Cardiac muscle cell (in vitro differentiated cells and primary cell): ENCODE measurements around the gene CLDN34. TPM values are rescaled to one million over a fixed set of nuclear protein-coding genes. Genes with fewer than 3 reads are reported as not detected.

Experiments used
- DNase-seq, 2 donors: peaks; one replicate each; pipeline versions ENCODE4 v3.0.0 to v3.0.0-alpha.2; 2010 to 2017; ENCODE audit warnings: low read depth in 1 of 2, low spot score in 1 of 2
- H3K27ac ChIP-seq: fragments of 200-600 bp; sonication (generic); 2 replicates; pipeline ENCODE4 v1.5.1; 2016
- H3K27me3 ChIP-seq: fragments of 200-600 bp; sonication (generic); 2 replicates; pipeline ENCODE4 v1.6.0; 2016; ENCODE audit warnings: control low read depth
- H3K36me3 ChIP-seq: fragments of 200-600 bp; sonication (generic); 2 replicates; pipeline ENCODE4 v1.5.1; 2016; ENCODE audit warnings: control low read depth
- H3K4me1 ChIP-seq: fragments of 200-600 bp; sonication (generic); 2 replicates; pipeline ENCODE4 v1.8.1; 2017; ENCODE audit warnings: low read depth, mild to moderate bottlenecking, mixed run types
- H3K4me3 ChIP-seq: fragments of 200-600 bp; sonication (generic); 2 replicates; pipeline ENCODE4 v1.5.1; 2016; ENCODE audit warnings: mild to moderate bottlenecking
- H3K9me3 ChIP-seq: fragments of 200-600 bp; sonication (generic); 2 replicates; pipeline ENCODE4 v1.5.1; 2017; ENCODE audit warnings: low read depth, mild to moderate bottlenecking, control low read depth
- polyA plus RNA-seq: library from polyadenylated mRNA; unstranded; fragments of >200 nt; fragmentation: Nextera tagmentation; extraction: Ambion mirVana; gene quantifications from 2 replicates; pipeline ENCODE4 v1.2.1, GENCODE V29; 2016
- total RNA-seq: library from RNA; depleted of rRNA; stranded (reverse); fragments of >200 nt; gene quantifications from 2 replicates; pipeline ENCODE4 v1.2.3, GENCODE V29; 2016
- TF ChIP-seq, protein P1 (sequence below): IDR thresholded peaks from 2 replicates; pipeline ENCODE4 v1.5.1; 2012; ENCODE audit warnings: low read depth, mild to moderate bottlenecking, low read length

Gene CLDN34
- total and polyA plus RNA-seq, 2 experiments from 2014 or later: not detected

GRCh38 chrX:9992724-9993123 is 25.6 kb downstream of the CLDN34 start:
- H3K27ac ChIP-seq: no peak overlapping the region
- no peak overlapping the region for H3K4me3 ChIP-seq
- no peaks in the 10 kb centered on the region for H3K4me1 ChIP-seq
- TF ChIP-seq, protein P1, sequence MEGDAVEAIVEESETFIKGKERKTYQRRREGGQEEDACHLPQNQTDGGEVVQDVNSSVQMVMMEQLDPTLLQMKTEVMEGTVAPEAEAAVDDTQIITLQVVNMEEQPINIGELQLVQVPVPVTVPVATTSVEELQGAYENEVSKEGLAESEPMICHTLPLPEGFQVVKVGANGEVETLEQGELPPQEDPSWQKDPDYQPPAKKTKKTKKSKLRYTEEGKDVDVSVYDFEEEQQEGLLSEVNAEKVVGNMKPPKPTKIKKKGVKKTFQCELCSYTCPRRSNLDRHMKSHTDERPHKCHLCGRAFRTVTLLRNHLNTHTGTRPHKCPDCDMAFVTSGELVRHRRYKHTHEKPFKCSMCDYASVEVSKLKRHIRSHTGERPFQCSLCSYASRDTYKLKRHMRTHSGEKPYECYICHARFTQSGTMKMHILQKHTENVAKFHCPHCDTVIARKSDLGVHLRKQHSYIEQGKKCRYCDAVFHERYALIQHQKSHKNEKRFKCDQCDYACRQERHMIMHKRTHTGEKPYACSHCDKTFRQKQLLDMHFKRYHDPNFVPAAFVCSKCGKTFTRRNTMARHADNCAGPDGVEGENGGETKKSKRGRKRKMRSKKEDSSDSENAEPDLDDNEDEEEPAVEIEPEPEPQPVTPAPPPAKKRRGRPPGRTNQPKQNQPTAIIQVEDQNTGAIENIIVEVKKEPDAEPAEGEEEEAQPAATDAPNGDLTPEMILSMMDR: no peak
- no peak for DNase-seq
- no peaks in the 10 kb centered on the region for H3K27me3 ChIP-seq
- H3K9me3 ChIP-seq: no peaks in the 10 kb centered on the region
- no peaks in the 10 kb centered on the region for H3K36me3 ChIP-seq

DNA sequence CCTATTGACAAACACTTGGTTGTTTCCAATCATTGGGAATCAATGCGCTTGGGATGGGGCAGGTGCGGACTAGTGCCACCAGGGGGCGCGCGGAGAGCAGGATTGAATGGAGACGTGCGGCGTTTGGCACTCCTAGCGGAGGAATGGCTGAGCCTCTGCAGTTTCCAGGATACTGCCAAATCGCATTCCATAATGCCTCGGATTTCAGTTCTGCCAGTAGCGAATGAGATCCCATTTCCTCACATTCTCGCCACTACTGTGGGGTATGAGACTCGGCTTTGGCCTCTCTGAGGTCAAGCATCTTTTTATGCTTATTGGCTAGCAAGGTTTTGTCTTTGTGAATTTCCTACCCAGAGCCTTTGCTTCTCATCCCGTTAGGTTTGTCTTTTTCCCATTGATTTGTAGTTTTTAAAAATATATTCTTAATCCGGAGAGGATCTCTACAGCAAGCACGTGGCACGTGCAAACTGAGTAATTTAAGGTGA is 28.7 kb downstream of the CLDN34 start:
- DNase-seq: peak; percentile 77 to 89
- Histone ChIP-seq H3K27ac (no peak overlapping the region), H3K36me3 (no peaks in the 10 kb centered on the region), H3K4me3 (no peak overlapping the region), H3K27me3 (no peaks in the 10 kb centered on the region), H3K4me1 (no peaks in the 10 kb centered on the region), H3K9me3 (no peaks in the 10 kb centered on the region)
- TF ChIP-seq, protein P1: peak; percentile 87

- DNase-seq: no peak
- Histone ChIP-seq H3K27me3 (no peaks in the 10 kb centered on the region), H3K27ac (no peak overlapping the region), H3K4me3 (no peak overlapping the region), H3K36me3 (no peaks in the 10 kb centered on the region), H3K9me3 (no peaks in the 10 kb centered on the region), H3K4me1 (no peaks in the 10 kb centered on the region)
- TF ChIP-seq, protein P1: no peak
These were observed 29.9 kb downstream of the CLDN34 start for GRCh38 chrX:9997041-9997440.

DNA sequence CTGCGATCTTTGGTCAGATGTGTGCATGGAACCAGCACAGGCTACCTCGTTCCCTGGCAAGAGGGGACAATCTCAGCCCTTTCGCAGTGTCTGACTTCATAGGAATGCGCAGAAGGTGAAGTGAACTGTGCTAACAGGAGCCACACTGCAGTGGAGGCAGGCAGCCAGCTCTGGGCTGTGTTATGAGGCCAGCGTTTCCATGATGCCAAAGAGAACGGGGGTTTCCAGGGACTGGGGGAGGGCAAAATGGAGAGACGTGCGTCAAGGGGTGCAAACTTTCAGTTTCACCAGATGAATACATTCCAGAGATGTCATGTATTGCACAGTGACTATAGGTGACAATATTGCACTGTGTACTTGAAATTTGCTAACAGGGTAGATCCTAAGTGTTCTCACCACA is 30.4 kb downstream of the CLDN34 start:
- TF ChIP-seq, protein P1: no peak

DNA sequence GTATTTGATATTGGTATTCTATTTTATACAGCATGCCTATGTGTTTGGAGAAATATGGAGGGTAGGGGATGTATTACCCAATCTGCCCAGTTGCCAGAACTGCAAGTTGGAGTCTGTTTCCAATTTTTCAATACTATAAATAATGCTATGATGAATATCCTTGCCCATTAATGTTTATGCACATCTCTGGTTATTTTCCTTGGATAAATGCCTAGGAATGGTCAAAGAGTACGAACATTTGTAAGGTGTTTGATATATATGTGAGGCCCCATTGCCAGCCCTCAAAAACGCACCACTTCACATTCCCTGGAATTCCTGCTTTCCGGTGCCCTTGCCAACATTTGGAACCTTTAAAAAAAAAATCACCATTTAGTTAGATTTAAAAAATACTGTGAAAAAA is 34.3 kb downstream of the CLDN34 start:
- Histone ChIP-seq H3K27ac (no peak overlapping the region), H3K9me3 (no peaks in the 10 kb centered on the region), H3K36me3 (no peaks in the 10 kb centered on the region), H3K27me3 (no peaks in the 10 kb centered on the region), H3K4me3 (no peak overlapping the region), H3K4me1 (no peaks in the 10 kb centered on the region)
- TF ChIP-seq, protein P1: no peak
- no peak for DNase-seq

More for the DNA sequence above, 30.4 kb downstream of the CLDN34 start:
- Histone ChIP-seq H3K36me3 (no peaks in the 10 kb centered on the region), H3K4me3 (no peak overlapping the region), H3K27me3 (no peaks in the 10 kb centered on the region), H3K9me3 (no peaks in the 10 kb centered on the region), H3K27ac (no peak overlapping the region), H3K4me1 (no peaks in the 10 kb centered on the region)
- DNase-seq: no peak
